Subcutaneous adipose tissue (tissue), 4 donors: ENCODE results near the gene TCP11L1. TPM values are rescaled to one million over a fixed set of nuclear protein-coding genes. Genes with fewer than 3 reads are reported as not detected.

Experiments
- CTCF ChIP-seq: fragments of 450-650 bp; IDR thresholded peaks from one replicate; pipeline ENCODE4 v1.5.1; 2016; ENCODE audit warnings: low read depth, mild to moderate bottlenecking, control low read depth, antibody characterized with exemption, moderate library complexity
- total RNA-seq, 4 donors: library from RNA; depleted of rRNA; stranded (reverse); fragments of >200 nt; gene quantifications; one replicate each; pipeline ENCODE4 v1.1.0, GENCODE V29; 2016

TCP11L1 gene
- total RNA-seq, 4 donors from 2014 or later, result 25.2 to 31.1 (median 28.6) TPM

- no peak for TF ChIP-seq CTCF
These were observed 6.3 kb downstream of the TCP11L1 start for GRCh38 chr11:33045551-33046255.

- no peak for TF ChIP-seq CTCF
These were observed 12.9 kb downstream of the TCP11L1 start for GRCh38 chr11:33052231-33052630.

GRCh38 chr11:33055375-33055774 lies 16.0 kb downstream of the TCP11L1 start:
- no peak for TF ChIP-seq CTCF

- no peak for TF ChIP-seq CTCF
These were observed 17.9 kb downstream of the TCP11L1 start for GRCh38 chr11:33057284-33057683.

- no peak for TF ChIP-seq CTCF
These were observed 20.1 kb downstream of the TCP11L1 start for GRCh38 chr11:33059331-33060007.

- no peak for TF ChIP-seq CTCF
These were observed 20.9 kb downstream of the TCP11L1 start for GRCh38 chr11:33060271-33060670.

- no peak for TF ChIP-seq CTCF
These were observed 22.8 kb downstream of the TCP11L1 start for GRCh38 chr11:33062137-33062536.
